RWPE2 (cell line): ENCODE measurements around the gene CDC42EP3.

Experiments
- ATAC-seq: fragments of 200-7000 bp; cut with Tn5 transposase; 3 replicates; pipeline ENCODE4 v1.9.1; 2021; ENCODE audit warnings: low read depth
- DNase-seq: peaks from one replicate; pipeline ENCODE4 v3.0.0-alpha.2; 2020; ENCODE audit warnings: low spot score
- H3K27ac ChIP-seq: fragments of 450-650 bp; 2 replicates; pipeline ENCODE4 v1.5.1; 2017; ENCODE audit warnings: mild to moderate bottlenecking; ENCODE audit not compliant: poor library complexity, severe bottlenecking
- H3K27me3 ChIP-seq: fragments of 250-450 bp; sonication (Bioruptor Pico); 2 replicates; pipeline ENCODE4 v1.5.1; 2021; ENCODE audit warnings: mild to moderate bottlenecking, moderate library complexity; ENCODE audit not compliant: insufficient read depth, poor library complexity, severe bottlenecking
- H3K36me3 ChIP-seq: fragments of 250-450 bp; sonication (Bioruptor Pico); 2 replicates; pipeline ENCODE4 v1.5.1; 2020; ENCODE audit warnings: low read depth, mild to moderate bottlenecking, moderate library complexity
- H3K4me1 ChIP-seq: fragments of 250-450 bp; sonication (Bioruptor Pico); 2 replicates; pipeline ENCODE4 v1.5.1; 2021; ENCODE audit warnings: mild to moderate bottlenecking, moderate library complexity; ENCODE audit not compliant: insufficient read depth, poor library complexity, severe bottlenecking
- H3K4me3 ChIP-seq: fragments of 250-450 bp; sonication (Bioruptor Pico); 2 replicates; pipeline ENCODE4 v1.5.1; 2021; ENCODE audit warnings: mild to moderate bottlenecking, moderate library complexity; ENCODE audit not compliant: severe bottlenecking
- H3K9me3 ChIP-seq: fragments of 250-450 bp; sonication (Bioruptor Pico); 2 replicates; pipeline ENCODE4 v1.5.1; 2021; ENCODE audit warnings: mild to moderate bottlenecking, moderate library complexity; ENCODE audit not compliant: severe bottlenecking
- CTCF ChIP-seq: fragments of 450-650 bp; IDR thresholded peaks from one replicate; pipeline ENCODE4 v1.5.1; 2017; ENCODE audit warnings: mild to moderate bottlenecking, moderate library complexity; ENCODE audit not compliant: poor library complexity, severe bottlenecking

Gene CDC42EP3

GRCh38 chr2:37616677-37617005 is 54.8 kb downstream of the CDC42EP3 start:
- H3K9me3 ChIP-seq = no peaks in the 10 kb centered on the region
- H3K27me3 ChIP-seq = no peaks in the 10 kb centered on the region
- TF ChIP-seq CTCF = no peak
- 0 out of 3 replicates have a peak, but pooled peaks have one; percentile 19 for ATAC-seq
- no peaks in the 10 kb centered on the region for H3K4me1 ChIP-seq
- H3K27ac ChIP-seq = no peak overlapping the region
- H3K4me3 ChIP-seq = no peak overlapping the region
- no peak for DNase-seq
- no peaks in the 10 kb centered on the region for H3K36me3 ChIP-seq

GRCh38 chr2:37615804-37616676 is 55.4 kb downstream of the CDC42EP3 start:
- Histone ChIP-seq H3K27me3 (no peaks in the 10 kb centered on the region), H3K27ac (no peak overlapping the region), H3K9me3 (no peaks in the 10 kb centered on the region), H3K4me1 (no peaks in the 10 kb centered on the region), H3K4me3 (no peak overlapping the region), H3K36me3 (no peaks in the 10 kb centered on the region)
- DNase-seq (no peak), ATAC-seq (no peak)
- no peak for TF ChIP-seq CTCF

GRCh38 chr2:37614061-37614738 is 57.2 kb downstream of the CDC42EP3 start:
- no peak for TF ChIP-seq CTCF
- no peak overlapping the region for H3K27ac ChIP-seq

GRCh38 chr2:37612382-37612781 is 59.1 kb downstream of the CDC42EP3 start:
- no peaks in the 10 kb centered on the region for H3K36me3 ChIP-seq
- TF ChIP-seq CTCF = no peak
- no peaks in the 10 kb centered on the region for H3K27me3 ChIP-seq
- no peaks in the 10 kb centered on the region for H3K9me3 ChIP-seq
- no peak overlapping the region for H3K27ac ChIP-seq
- ATAC-seq = no peak
- no peak for DNase-seq
- H3K4me3 ChIP-seq = no peak overlapping the region
- no peaks in the 10 kb centered on the region for H3K4me1 ChIP-seq

More at GRCh38 chr2:37614061-37614738, 57.2 kb downstream of the CDC42EP3 start:
- no peaks in the 10 kb centered on the region for H3K4me1 ChIP-seq
- H3K4me3 ChIP-seq = no peak overlapping the region
- H3K36me3 ChIP-seq = no peaks in the 10 kb centered on the region
- no peaks in the 10 kb centered on the region for H3K27me3 ChIP-seq
- DNase-seq (no peak), ATAC-seq (peak; percentile 68)
- no peaks in the 10 kb centered on the region for H3K9me3 ChIP-seq
